H7 (cell line): ENCODE measurements around the gene UTP3. TPM values are rescaled to one million over a fixed set of nuclear protein-coding genes. Genes with fewer than 3 reads are reported as not detected.

ENCODE experiments used
- DNase-seq: peaks from one replicate; pipeline ENCODE4 v3.0.0; 2012
- H3K27me3 ChIP-seq: 2 replicates; pipeline ENCODE4 v1.6.0; 2011; ENCODE audit warnings: mild to moderate bottlenecking, low read length; ENCODE audit not compliant: control insufficient read depth, insufficient read depth
- H3K36me3 ChIP-seq: replicated peaks from 2 replicates; pipeline ENCODE4 v1.5.1; 2011; ENCODE audit warnings: low read length; ENCODE audit not compliant: control insufficient read depth, insufficient read depth
- H3K4me3 ChIP-seq: 2 replicates; pipeline ENCODE4 v1.5.1; 2011; ENCODE audit warnings: low read depth, mild to moderate bottlenecking, control low read depth, low read length, moderate library complexity; ENCODE audit not compliant: insufficient read depth
- total RNA-seq: library from RNA; depleted of rRNA; stranded (reverse); fragments of >200 nt; shearing (Covaris generic); gene quantifications from 2 replicates; pipeline ENCODE4 v1.2.3, GENCODE V29; 2014

UTP3 gene
- total RNA-seq, 1 experiment from 2014 or later: 11.5 TPM

GRCh38 chr4:70704215-70704930 is 16.0 kb downstream of the UTP3 start:
- Histone ChIP-seq H3K27me3 (no peaks in the 10 kb centered on the region), H3K36me3 (no peaks in the 10 kb centered on the region), H3K4me3 (peak overlapping the region; percentile 81)
- DNase-seq: peak; percentile 93

GRCh38 chr4:70704931-70705182 is 16.5 kb downstream of the UTP3 start:
- Histone ChIP-seq H3K36me3 (no peaks in the 10 kb centered on the region), H3K27me3 (no peaks in the 10 kb centered on the region), H3K4me3 (peak overlapping the region; percentile 81)
- DNase-seq: no peak

- no peaks in the 10 kb centered on the region for H3K27me3 ChIP-seq
- DNase-seq: peak; percentile 93
- H3K36me3 ChIP-seq: no peaks in the 10 kb centered on the region
- H3K4me3 ChIP-seq: peak overlapping the region; percentile 81
Measured at GRCh38 chr4:70705183-70706043, 17.1 kb downstream of the UTP3 start.

- H3K36me3 ChIP-seq: no peaks in the 10 kb centered on the region
- no peak for DNase-seq
- peak overlapping the region; percentile 81 for H3K4me3 ChIP-seq
- no peaks in the 10 kb centered on the region for H3K27me3 ChIP-seq
Measured at GRCh38 chr4:70706044-70706461, 17.7 kb downstream of the UTP3 start.

GRCh38 chr4:70706516-70706915 is 18.2 kb downstream of the UTP3 start:
- Histone ChIP-seq H3K36me3 (no peaks in the 10 kb centered on the region), H3K27me3 (no peaks in the 10 kb centered on the region), H3K4me3 (no peak overlapping the region; the same call in 1 of the 2 replicates)
- no peak for DNase-seq

- Histone ChIP-seq H3K36me3 (no peaks in the 10 kb centered on the region), H3K4me3 (no peak overlapping the region), H3K27me3 (no peaks in the 10 kb centered on the region)
- DNase-seq: no peak
Measured at GRCh38 chr4:70709611-70710205, 21.4 kb downstream of the UTP3 start.

- no peak for DNase-seq
- Histone ChIP-seq H3K4me3 (no peak overlapping the region), H3K27me3 (no peaks in the 10 kb centered on the region), H3K36me3 (no peaks in the 10 kb centered on the region)
Measured at GRCh38 chr4:70711599-70711998, 23.3 kb downstream of the UTP3 start.

GRCh38 chr4:70712150-70712549 is 23.8 kb downstream of the UTP3 start:
- no peak overlapping the region for H3K4me3 ChIP-seq
- no peaks in the 10 kb centered on the region for H3K27me3 ChIP-seq
- no peak for DNase-seq
- H3K36me3 ChIP-seq: no peaks in the 10 kb centered on the region

GRCh38 chr4:70712604-70713452 is 24.5 kb downstream of the UTP3 start:
- DNase-seq: no peak
- H3K4me3 ChIP-seq: no peak overlapping the region
- no peaks in the 10 kb centered on the region for H3K27me3 ChIP-seq
- H3K36me3 ChIP-seq: no peaks in the 10 kb centered on the region

- Histone ChIP-seq H3K4me3 (no peak overlapping the region), H3K36me3 (no peaks in the 10 kb centered on the region), H3K27me3 (no peaks in the 10 kb centered on the region)
- DNase-seq: no peak
Measured at GRCh38 chr4:70713453-70714078, 25.2 kb downstream of the UTP3 start.

- Histone ChIP-seq H3K4me3 (no peak overlapping the region), H3K36me3 (no peaks in the 10 kb centered on the region), H3K27me3 (no peaks in the 10 kb centered on the region)
- DNase-seq: no peak
Measured at GRCh38 chr4:70714079-70714887, 26.0 kb downstream of the UTP3 start.

GRCh38 chr4:70715097-70715496 is 26.8 kb downstream of the UTP3 start:
- DNase-seq: no peak
- Histone ChIP-seq H3K27me3 (no peaks in the 10 kb centered on the region), H3K4me3 (no peak overlapping the region), H3K36me3 (no peaks in the 10 kb centered on the region)

GRCh38 chr4:70718811-70719604 is 30.7 kb downstream of the UTP3 start:
- no peak overlapping the region for H3K4me3 ChIP-seq
- H3K36me3 ChIP-seq: no peaks in the 10 kb centered on the region
- H3K27me3 ChIP-seq: no peaks in the 10 kb centered on the region
- DNase-seq: no peak
